NCI-H2107 (cell line): ENCODE measurements around the gene MMD.
"Not testable (repeated sequence)": the region's sequence is repeated elsewhere in the genome, so short reads cannot be mapped to it uniquely, and the experiment has no call there.

Experiments used
- DNase-seq: peaks from one replicate; lab custom pipeline; 2025; lab: John Stamatoyannopoulos, UW

Gene MMD

DNA sequence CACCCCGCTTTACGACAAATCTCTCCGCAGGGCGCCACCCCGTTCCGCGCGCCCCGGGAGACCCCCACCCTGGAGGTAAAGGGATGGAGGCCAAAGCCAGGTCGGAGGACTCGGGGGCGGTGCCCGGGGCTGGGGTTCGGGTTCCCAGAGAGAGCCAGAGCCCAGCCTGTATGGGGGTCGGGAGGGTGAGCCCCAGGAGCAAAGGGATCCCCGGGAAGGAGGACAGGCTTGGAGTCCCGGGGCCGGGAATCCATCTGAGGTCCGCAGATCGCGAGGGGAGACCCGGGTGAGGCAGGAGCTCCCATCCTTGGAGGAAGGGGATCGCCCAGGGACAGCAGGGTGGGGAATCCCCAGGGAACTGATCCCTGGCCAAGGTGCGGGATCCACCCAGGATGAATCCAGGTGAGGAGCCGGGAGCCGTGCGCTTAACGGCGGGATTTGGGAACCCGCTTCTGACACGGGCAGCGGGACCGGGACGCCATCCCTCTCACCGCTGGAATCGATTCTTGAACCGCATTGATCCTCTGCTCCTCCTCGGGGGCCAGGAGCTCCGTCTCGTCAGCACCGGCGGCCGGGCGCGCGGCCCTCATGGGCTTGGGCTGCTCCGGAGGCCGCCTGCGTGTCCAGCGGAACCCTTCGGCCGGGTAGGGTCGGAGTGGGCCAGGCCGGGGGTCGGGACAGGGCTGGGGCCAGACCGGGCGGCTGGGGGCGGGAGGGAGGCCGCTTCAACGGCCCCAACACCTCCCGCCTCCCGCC lies at the start of gene MMD:
Gene MMD (minus strand): TSS at position 657 of the 756 bp plus-strand sequence. CDS start 140 bp downstream, at position 517.
- no peak for DNase-seq

- no peak for DNase-seq
These were observed 45.0 kb upstream of the MMD start for GRCh38 chr17:55466671-55467070.

GRCh38 chr17:55465771-55466170 lies 44.1 kb upstream of the MMD start:
- DNase-seq, result not testable (repeated sequence)

- no peak for DNase-seq
These were observed 42.0 kb upstream of the MMD start for GRCh38 chr17:55463600-55463999.

DNA sequence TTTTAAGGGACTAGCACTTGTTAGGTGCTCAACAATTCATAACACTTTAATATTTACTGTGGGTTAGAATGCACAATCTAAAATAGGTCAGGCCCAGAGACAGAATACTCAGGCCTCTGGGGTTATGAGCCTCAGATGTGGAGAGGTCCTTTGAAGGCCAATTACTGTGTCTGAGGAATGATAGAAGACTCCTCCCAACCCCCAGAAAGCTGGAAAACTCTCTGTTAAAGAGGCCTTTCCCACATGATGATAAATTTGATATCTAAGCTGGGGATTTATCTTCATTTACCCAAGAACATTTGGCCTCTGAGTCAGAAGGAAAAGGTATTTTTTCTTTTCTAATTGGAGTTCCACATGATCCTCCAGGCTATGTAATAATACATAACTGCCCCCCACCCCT lies 41.1 kb upstream of the MMD start:
- DNase-seq, result no peak

GRCh38 chr17:55462234-55462633 lies 40.6 kb upstream of the MMD start:
- no peak for DNase-seq

DNA sequence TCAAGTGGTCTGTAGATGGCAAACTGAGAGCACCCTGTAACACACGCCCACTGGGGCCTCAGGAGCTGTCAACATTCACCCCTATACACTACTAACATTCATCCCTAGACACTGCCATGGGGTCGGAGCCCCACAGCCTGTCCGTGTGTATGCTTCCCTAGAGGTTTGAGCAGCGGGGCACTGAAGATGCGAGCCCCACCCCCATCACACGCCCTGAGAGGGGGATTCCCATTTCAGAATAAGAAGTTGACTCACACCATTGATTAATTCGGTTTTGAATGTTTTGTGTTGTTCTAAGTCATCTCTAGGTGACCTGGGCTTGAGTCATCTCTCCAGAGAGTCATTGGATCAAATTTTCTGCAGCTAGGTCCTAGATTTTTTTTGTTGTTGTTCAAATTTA lies 37.3 kb upstream of the MMD start:
- DNase-seq, result no peak

DNA sequence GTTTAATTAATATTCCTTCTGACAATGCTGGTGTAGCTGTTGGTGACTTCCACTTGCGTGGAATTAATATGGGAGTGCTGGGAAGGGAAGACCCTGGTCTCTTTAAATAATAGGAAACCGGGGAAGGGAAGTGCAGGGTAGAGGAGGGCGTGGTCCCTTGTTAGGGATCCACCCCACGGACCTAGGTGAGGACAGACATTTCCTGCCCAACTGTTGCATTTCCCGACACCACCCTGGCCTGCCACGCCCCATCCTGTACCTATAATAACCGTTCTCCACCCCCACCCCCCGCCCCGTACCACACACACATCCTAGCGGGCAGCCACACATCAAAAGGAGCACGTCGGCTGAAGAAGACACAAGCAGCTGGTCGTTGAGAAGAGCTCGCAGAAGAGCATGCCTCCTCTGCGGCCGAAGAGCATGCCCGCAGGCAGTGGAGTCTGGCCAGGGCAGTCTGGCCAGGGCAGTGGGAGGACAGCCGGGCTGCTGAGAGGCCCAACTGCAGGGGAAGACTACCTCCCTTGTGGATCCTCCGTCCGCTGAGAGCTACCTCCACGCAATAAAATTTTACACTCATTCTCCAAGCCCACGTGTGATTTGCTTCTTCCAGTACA lies 36.8 kb upstream of the MMD start:
- no peak for DNase-seq

- DNase-seq, result no peak
These were observed 34.9 kb upstream of the MMD start for GRCh38 chr17:55456307-55457240.

- DNase-seq, result no peak
These were observed 33.4 kb upstream of the MMD start for GRCh38 chr17:55454906-55455474.

- DNase-seq, result no peak
These were observed 32.4 kb upstream of the MMD start for GRCh38 chr17:55453839-55454557.

DNA sequence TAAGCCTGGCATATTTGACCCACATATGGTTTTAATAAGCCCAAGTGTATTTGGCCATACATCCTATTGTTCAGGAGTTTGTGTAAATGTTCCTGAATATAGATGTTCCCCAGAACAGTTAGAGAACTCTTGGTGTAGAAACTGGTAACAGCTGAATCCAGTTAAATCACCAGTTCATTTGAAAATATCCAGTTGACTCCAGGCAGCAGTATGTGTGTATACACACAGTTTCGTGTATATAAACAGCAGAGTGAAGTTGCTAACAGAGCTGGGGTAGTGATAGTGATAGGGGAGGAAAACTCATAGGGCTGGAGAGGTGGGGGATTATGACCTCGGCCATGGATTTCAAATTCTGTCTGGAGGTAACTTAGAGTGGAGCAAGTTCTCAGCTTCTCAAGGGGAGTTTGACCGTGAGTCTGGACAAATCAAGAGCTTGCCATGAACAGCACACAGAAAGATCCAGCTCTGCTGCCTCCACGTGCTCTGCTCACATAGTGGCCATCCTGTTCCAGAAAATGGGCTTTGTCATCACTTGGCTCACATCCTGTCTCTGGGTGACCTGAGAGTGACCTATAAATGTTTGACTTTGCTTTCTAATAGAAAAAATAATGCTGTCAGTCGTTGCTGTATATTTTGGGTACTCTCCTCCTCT lies 30.6 kb upstream of the MMD start:
- no peak for DNase-seq

GRCh38 chr17:55451758-55452138 lies 30.1 kb upstream of the MMD start:
- no peak for DNase-seq

DNA sequence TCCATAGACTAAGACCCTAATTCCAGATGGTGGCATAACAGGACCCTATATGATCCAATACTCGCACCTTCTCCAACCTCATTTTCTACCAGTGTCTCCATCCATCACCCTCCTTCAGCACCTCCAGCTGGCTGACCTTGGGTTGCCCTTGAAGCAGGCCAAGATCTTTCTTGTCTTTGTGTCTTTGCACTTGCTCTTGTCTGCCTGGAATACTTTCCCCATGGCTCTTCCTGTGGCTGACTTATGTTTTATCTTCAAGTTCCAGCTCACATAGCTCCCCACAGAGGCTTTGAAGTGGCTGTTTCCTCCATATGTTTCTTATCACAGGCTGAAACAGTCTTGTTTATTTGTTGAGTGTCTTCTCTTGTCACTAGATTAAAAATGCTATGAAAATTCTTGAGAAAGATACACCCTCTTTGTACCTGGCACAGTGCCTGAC lies 29.6 kb upstream of the MMD start:
- DNase-seq, result no peak

- no peak for DNase-seq
These were observed 28.7 kb upstream of the MMD start for GRCh38 chr17:55450232-55450825.

GRCh38 chr17:55448681-55449080 lies 27.0 kb upstream of the MMD start:
- no peak for DNase-seq

- DNase-seq, result no peak
These were observed 25.1 kb upstream of the MMD start for GRCh38 chr17:55446581-55447205.

GRCh38 chr17:55446004-55446403 lies 24.4 kb upstream of the MMD start:
- not testable (repeated sequence) for DNase-seq

DNA sequence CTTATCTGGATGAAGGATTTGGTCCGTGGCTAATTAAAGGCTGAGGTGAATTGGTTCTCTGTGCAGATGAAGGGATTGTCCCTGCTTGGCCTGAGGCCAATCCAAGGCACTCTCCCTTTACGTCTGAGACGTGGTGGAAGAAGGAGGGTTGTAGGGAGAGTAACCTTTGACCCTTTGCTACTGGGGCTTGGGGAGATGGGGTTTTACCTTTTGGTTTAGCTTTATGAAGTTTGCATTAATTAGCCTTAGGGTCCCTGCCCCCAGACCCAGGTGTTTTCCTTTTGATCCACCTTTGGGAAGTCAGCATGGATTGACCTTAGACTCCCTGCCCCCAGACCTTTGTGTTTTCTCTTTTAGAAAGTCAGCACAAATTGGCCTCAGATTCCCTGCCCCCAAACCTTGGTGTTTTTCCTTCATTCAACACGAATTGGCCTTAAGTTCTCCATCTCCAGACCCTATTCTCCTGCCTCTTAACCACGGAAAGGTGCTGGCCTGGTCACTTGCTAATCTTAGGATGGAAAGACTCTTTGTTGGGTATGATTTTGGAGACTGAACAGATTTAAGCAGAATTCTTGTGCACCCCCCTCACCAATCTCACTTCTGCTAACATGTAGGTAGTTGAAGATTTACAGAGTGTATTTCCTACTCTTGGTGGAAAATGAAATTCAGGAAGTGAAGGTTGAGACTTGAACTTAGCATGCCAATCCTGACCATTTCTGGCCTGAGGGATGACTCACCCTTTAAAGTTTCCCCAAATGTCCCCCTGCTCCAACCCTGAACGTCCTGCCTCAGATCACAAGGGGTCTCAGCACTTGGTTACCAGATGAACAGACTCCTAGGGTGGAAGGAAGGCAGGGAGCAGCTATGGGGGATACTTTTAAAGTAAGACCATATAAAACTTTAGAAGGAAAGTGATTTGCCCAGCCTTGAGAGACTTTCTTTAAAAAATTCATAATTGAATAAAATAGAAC lies 23.1 kb upstream of the MMD start:
- DNase-seq, result no peak
